Measurements from ENCODE around the gene F9. TPM values are rescaled to one million over a fixed set of nuclear protein-coding genes. Genes with fewer than 3 reads are reported as not detected.

F9 gene
- total RNA-seq, 1 experiment from 2014 or later: not detected

- TF ChIP-seq CTCF (conservative IDR thresholded peaks at IDR 0.05; ENCODE audit: low read depth, low read length): no peak
- no peak for TF ChIP-seq EZH2 (IDR thresholded peaks at IDR 0.05; ENCODE audit: borderline replicate concordance, low read depth, low read length, poor library complexity, severe bottlenecking)
- BruUV-seq (replicated peaks): no TSS peak
- ChIA-PET POLR2A (ENCODE audit: low non-redundant PET) (no interaction called here), CTCF (no interaction called here)
- no peaks in the 10 kb centered on the region for H3K9me3 ChIP-seq (ENCODE audit: low read depth, low read length, poor library complexity, severe bottlenecking)
- no peak for DNase-seq (ENCODE audit: low spot score)
- no peaks in the 10 kb centered on the region for H3K36me3 ChIP-seq (ENCODE audit: insufficient read depth, low read length, poor library complexity, severe bottlenecking)
- H3K27me3 ChIP-seq (replicated peaks; ENCODE audit: insufficient read depth, low read depth, low read length, poor library complexity): no peaks in the 10 kb centered on the region
- H3K4me3 ChIP-seq (ENCODE audit: low read depth, low read length, poor library complexity, severe bottlenecking): no peak overlapping the region
- intact Hi-C loops (cut with micrococcal nuclease; ENCODE audit: unreplicated experiment): no loop called here
- no peaks in the 10 kb centered on the region for H3K4me1 ChIP-seq (ENCODE audit: insufficient read depth, low read length, poor library complexity, severe bottlenecking)
- no peak overlapping the region for H3K27ac ChIP-seq (ENCODE audit: low read depth, low read length, poor library complexity, severe bottlenecking)
Observed at GRCh38 chrX:139495324-139495723, 35.2 kb upstream of the F9 start.

GRCh38 chrX:139506333-139506732 lies 24.2 kb upstream of the F9 start:
- TF ChIP-seq EZH2 (IDR thresholded peaks at IDR 0.05; ENCODE audit: borderline replicate concordance, low read depth, low read length, poor library complexity, severe bottlenecking) (no peak), CTCF (conservative IDR thresholded peaks at IDR 0.05; ENCODE audit: low read depth, low read length) (no peak)
- Histone ChIP-seq H3K4me3 (ENCODE audit: low read depth, low read length, poor library complexity, severe bottlenecking) (no peak overlapping the region), H3K36me3 (ENCODE audit: insufficient read depth, low read length, poor library complexity, severe bottlenecking) (no peaks in the 10 kb centered on the region), H3K4me1 (ENCODE audit: insufficient read depth, low read length, poor library complexity, severe bottlenecking) (no peaks in the 10 kb centered on the region), H3K27ac (ENCODE audit: low read depth, low read length, poor library complexity, severe bottlenecking) (no peak overlapping the region), H3K9me3 (ENCODE audit: low read depth, low read length, poor library complexity, severe bottlenecking) (no peaks in the 10 kb centered on the region), H3K27me3 (replicated peaks; ENCODE audit: insufficient read depth, low read depth, low read length, poor library complexity) (no peaks in the 10 kb centered on the region)
- no TSS peak for BruUV-seq (replicated peaks)
- POLR2A ChIA-PET (ENCODE audit: low non-redundant PET): interaction anchor here (0.5 kb wide), 1 partner anchor 9 kb away, joined by 5 read pairs; no protein-coding TSS in a partner anchor
- intact Hi-C loops (cut with micrococcal nuclease; ENCODE audit: unreplicated experiment): no loop called here
- CTCF ChIA-PET: no interaction called here
- no peak for DNase-seq (ENCODE audit: low spot score)

- H3K27ac ChIP-seq (ENCODE audit: low read depth, low read length, poor library complexity, severe bottlenecking): no peak overlapping the region
- H3K4me3 ChIP-seq (ENCODE audit: low read depth, low read length, poor library complexity, severe bottlenecking): no peak overlapping the region
- H3K4me1 ChIP-seq (ENCODE audit: insufficient read depth, low read length, poor library complexity, severe bottlenecking): no peaks in the 10 kb centered on the region
- ChIA-PET CTCF (no interaction called here), POLR2A (ENCODE audit: low non-redundant PET) (no interaction called here)
- intact Hi-C loops (cut with micrococcal nuclease; ENCODE audit: unreplicated experiment): no loop called here
- TF ChIP-seq CTCF (conservative IDR thresholded peaks at IDR 0.05; ENCODE audit: low read depth, low read length) (no peak), EZH2 (IDR thresholded peaks at IDR 0.05; ENCODE audit: borderline replicate concordance, low read depth, low read length, poor library complexity, severe bottlenecking) (no peak)
- no peaks in the 10 kb centered on the region for H3K9me3 ChIP-seq (ENCODE audit: low read depth, low read length, poor library complexity, severe bottlenecking)
- DNase-seq (ENCODE audit: low spot score): no peak
- no TSS peak for BruUV-seq (replicated peaks)
- H3K36me3 ChIP-seq (ENCODE audit: insufficient read depth, low read length, poor library complexity, severe bottlenecking): no peaks in the 10 kb centered on the region
- H3K27me3 ChIP-seq (replicated peaks; ENCODE audit: insufficient read depth, low read depth, low read length, poor library complexity): no peaks in the 10 kb centered on the region
Observed at GRCh38 chrX:139508099-139508498, 22.4 kb upstream of the F9 start.

Measured in A673 (cell line).